ENCODE data around the gene ST3GAL3. TPM values are rescaled to one million over a fixed set of nuclear protein-coding genes. Genes with fewer than 3 reads are reported as not detected.

The ST3GAL3 gene
- total and polyA plus RNA-seq, 2 experiments from 2014 or later: 4.5 to 7.0 TPM

DNA sequence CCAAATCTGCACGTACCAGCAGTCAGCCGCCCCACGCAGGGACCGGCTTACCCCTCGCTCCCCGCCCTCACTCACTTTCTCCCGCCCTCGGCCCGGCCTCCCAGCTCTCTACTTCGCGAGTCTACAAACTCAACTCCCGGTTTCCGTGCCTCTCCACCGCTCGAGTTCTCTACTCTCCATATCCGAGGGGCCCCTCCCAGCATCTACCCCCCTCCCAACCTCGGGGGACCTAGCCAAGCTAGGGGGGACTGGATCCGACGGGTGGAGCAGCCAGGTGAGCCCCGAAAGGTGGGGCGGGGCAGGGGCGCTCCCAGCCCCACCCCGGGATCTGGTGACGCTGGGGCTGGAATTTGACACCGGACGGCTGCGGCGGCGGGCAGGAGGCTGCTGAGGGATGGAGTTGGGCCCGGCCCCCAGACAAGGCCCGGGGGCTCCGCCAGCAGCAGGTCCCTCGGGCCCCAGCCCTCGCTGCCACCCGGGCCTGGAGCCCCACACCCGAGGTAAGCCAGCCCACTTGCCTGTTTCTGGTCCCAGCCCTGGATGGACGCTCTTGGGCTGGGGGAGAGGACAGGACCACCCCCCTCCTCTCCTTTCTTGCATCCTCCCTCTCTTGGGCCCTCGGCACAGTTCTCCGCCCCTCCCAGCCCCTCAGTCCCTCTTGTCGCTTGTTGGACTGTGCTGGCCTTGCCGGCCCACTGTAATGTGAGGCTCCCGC, 226.2 kb downstream of the ST3GAL3 start, which contains the start of gene ARTN:
Gene ARTN (plus strand): TSS at position 416 of the 715 bp plus-strand sequence. CDS start 1,856 bp downstream, outside the sequence.
- H3K4me2 ChIP-seq: peak within 1 kb of the TSS; percentile 97

DNA sequence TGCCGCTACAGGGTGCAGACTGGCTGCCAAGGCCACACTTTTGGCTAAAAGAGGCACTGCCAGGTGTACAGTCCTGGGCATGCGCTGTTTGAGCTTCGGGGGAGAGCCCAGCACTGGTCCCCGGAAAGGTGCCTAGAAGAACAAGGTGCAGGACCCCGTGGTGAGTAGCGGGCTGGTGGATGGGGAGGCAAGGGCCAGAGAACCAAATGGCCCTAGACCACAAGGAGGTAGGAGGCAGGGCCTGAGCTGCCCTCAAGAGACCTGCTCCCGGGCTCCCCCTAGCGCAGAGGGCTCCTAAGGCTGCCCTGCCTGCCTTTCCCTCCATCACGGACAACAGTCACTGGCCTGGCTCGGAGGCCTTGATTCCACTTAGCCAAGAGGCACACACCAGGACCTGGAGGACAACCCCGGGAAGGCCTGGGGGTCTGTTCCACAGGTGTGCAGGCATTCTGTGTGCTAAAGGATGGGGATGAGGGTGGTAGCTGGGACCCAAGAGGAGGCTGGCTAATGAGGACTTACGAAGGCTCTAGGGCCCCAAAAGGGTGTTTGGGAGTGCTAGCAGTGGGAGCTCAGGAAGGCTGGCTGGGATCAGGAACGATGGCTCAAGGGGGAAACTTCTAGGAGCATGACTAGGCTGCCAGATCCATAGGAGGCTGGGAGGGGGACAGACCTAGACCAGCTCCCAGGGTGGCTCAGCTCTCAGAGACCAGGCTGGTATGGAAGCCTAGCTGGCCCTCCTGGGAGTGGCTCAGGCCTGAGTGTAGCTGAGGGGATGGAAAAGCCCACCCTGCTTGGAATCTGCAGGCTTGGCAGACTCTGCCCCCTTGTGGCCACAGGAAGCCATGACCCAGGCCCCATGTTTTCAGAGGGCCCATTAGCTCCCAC, 227.0 kb downstream of the ST3GAL3 start:
- Mint-ChIP-seq H3K9me3 (no peaks in the 10 kb centered on the region), H3K27me3 (ENCODE audit: insufficient read depth, low read depth, poor library complexity) (peaks cover 41% of the 10 kb centered on the region), H3K27ac (peak overlapping the region; percentile 82; the same call in 1 of the 2 replicates), H3K4me3 (peak overlapping the region; percentile 81), H3K36me3 (ENCODE audit: low read depth) (peaks cover 4% of the 10 kb centered on the region; the same call in 1 of the 3 replicates), H3K4me1 (peaks cover 61% of the 10 kb centered on the region)
- peak overlapping the region; percentile 97 for H3K4me2 ChIP-seq
- peaks cover 8% of the 10 kb centered on the region for H3K27me3 ChIP-seq (ENCODE audit: insufficient read depth)
- H3K4me3 ChIP-seq: peak overlapping the region; percentile 96
- H3K27ac ChIP-seq (ENCODE audit: low read depth): peak overlapping the region; percentile 88; the same call in 1 of the 2 replicates
- peaks cover 44% of the 10 kb centered on the region for H3K4me1 ChIP-seq (ENCODE audit: insufficient read depth)
- H3K79me2 ChIP-seq (replicated peaks; ENCODE audit: insufficient read depth): 0 out of 2 replicates have a peak, but pooled peaks cover 7% of the 10 kb centered on the region
- TF ChIP-seq STAT1 (IDR thresholded peaks at IDR 0.05; ENCODE audit: unreplicated experiment) (no peak), POLR2AphosphoS5 (IDR thresholded peaks at IDR 0.05; ENCODE audit: low read depth) (0 out of 2 replicates have a peak, but pooled peaks have one; percentile 1)
- TF ChIP-seq, protein P1, sequence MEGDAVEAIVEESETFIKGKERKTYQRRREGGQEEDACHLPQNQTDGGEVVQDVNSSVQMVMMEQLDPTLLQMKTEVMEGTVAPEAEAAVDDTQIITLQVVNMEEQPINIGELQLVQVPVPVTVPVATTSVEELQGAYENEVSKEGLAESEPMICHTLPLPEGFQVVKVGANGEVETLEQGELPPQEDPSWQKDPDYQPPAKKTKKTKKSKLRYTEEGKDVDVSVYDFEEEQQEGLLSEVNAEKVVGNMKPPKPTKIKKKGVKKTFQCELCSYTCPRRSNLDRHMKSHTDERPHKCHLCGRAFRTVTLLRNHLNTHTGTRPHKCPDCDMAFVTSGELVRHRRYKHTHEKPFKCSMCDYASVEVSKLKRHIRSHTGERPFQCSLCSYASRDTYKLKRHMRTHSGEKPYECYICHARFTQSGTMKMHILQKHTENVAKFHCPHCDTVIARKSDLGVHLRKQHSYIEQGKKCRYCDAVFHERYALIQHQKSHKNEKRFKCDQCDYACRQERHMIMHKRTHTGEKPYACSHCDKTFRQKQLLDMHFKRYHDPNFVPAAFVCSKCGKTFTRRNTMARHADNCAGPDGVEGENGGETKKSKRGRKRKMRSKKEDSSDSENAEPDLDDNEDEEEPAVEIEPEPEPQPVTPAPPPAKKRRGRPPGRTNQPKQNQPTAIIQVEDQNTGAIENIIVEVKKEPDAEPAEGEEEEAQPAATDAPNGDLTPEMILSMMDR (conservative IDR thresholded peaks at IDR 0.05; ENCODE audit: low read depth in 2 of 2): peak; percentile 84 to 97
- H3K36me3 ChIP-seq (ENCODE audit: insufficient read depth): no peaks in the 10 kb centered on the region
- peaks cover 16% of the 10 kb centered on the region for H4K20me1 ChIP-seq (replicated peaks; ENCODE audit: insufficient read depth)
- peak overlapping the region; percentile 96 for H2AFZ ChIP-seq
- no peaks in the 10 kb centered on the region for H3K9me2 ChIP-seq (ENCODE audit: insufficient read depth)
- DNase-seq (ENCODE audit: low spot score): peak; percentile 93
- peak; percentile 56 for ATAC-seq
- peaks cover 36% of the 10 kb centered on the region for H3F3A ChIP-seq (replicated peaks; ENCODE audit: low read depth)

More for the DNA sequence above, 226.2 kb downstream of the ST3GAL3 start, which contains the start of gene ARTN:
- Histone ChIP-seq H2AFZ (peak within 1 kb of the TSS; percentile 96), H3K4me3 (peak within 1 kb of the TSS; percentile 96), H3K79me2 (replicated peaks; ENCODE audit: insufficient read depth) (0 out of 2 replicates have a peak, but pooled peaks cover 7% of the 10 kb centered on the region), H4K20me1 (replicated peaks; ENCODE audit: insufficient read depth) (peaks cover 16% of the 10 kb centered on the region), H3K27me3 (ENCODE audit: insufficient read depth) (peaks cover 8% of the 10 kb centered on the region), H3K27ac (ENCODE audit: low read depth) (peak within 1 kb of the TSS; percentile 88; the same call in 1 of the 2 replicates), H3K4me1 (ENCODE audit: insufficient read depth) (peaks cover 42% of the 10 kb centered on the region), H3K36me3 (ENCODE audit: insufficient read depth) (no peaks in the 10 kb centered on the region), H3F3A (replicated peaks; ENCODE audit: low read depth) (peaks cover 31% of the 10 kb centered on the region), H3K9me2 (ENCODE audit: insufficient read depth) (no peaks in the 10 kb centered on the region)
- ATAC-seq (peak; percentile 55), DNase-seq (ENCODE audit: low spot score) (peak; percentile 92)
- Mint-ChIP-seq H3K36me3 (ENCODE audit: low read depth) (peaks cover 4% of the 10 kb centered on the region; the same call in 1 of the 3 replicates), H3K4me3 (peak within 1 kb of the TSS; percentile 81), H3K27me3 (ENCODE audit: insufficient read depth, low read depth, poor library complexity) (peaks cover 37% of the 10 kb centered on the region), H3K9me3 (no peaks in the 10 kb centered on the region), H3K4me1 (peaks cover 56% of the 10 kb centered on the region), H3K27ac (peak within 1 kb of the TSS; percentile 82; the same call in 1 of the 2 replicates)
- TF ChIP-seq, protein P2, sequence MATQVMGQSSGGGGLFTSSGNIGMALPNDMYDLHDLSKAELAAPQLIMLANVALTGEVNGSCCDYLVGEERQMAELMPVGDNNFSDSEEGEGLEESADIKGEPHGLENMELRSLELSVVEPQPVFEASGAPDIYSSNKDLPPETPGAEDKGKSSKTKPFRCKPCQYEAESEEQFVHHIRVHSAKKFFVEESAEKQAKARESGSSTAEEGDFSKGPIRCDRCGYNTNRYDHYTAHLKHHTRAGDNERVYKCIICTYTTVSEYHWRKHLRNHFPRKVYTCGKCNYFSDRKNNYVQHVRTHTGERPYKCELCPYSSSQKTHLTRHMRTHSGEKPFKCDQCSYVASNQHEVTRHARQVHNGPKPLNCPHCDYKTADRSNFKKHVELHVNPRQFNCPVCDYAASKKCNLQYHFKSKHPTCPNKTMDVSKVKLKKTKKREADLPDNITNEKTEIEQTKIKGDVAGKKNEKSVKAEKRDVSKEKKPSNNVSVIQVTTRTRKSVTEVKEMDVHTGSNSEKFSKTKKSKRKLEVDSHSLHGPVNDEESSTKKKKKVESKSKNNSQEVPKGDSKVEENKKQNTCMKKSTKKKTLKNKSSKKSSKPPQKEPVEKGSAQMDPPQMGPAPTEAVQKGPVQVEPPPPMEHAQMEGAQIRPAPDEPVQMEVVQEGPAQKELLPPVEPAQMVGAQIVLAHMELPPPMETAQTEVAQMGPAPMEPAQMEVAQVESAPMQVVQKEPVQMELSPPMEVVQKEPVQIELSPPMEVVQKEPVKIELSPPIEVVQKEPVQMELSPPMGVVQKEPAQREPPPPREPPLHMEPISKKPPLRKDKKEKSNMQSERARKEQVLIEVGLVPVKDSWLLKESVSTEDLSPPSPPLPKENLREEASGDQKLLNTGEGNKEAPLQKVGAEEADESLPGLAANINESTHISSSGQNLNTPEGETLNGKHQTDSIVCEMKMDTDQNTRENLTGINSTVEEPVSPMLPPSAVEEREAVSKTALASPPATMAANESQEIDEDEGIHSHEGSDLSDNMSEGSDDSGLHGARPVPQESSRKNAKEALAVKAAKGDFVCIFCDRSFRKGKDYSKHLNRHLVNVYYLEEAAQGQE (IDR thresholded peaks at IDR 0.05; ENCODE audit: unreplicated experiment): peak; percentile 25
- no peak for TF ChIP-seq STAT1 (IDR thresholded peaks at IDR 0.05; ENCODE audit: unreplicated experiment)
- no peak for TF ChIP-seq EZH2 (IDR thresholded peaks at IDR 0.05; ENCODE audit: low read depth, unreplicated experiment)
- TF ChIP-seq CREB1 (CRISPR knock-in tag; IDR thresholded peaks at IDR 0.05; ENCODE audit: low read depth): peak; percentile 83
- peak; percentile 78 for TF ChIP-seq POLR2AphosphoS5 (IDR thresholded peaks at IDR 0.05; ENCODE audit: low read depth)

All from GM23338 (cell line).